Smooth muscle cell (in vitro differentiated cells): ENCODE results near the gene SDK2. TPM values are rescaled to one million over a fixed set of nuclear protein-coding genes. Genes with fewer than 3 reads are reported as not detected.

Experiments
- DNase-seq: peaks from one replicate; lab custom pipeline; 2025; ENCODE audit not compliant: unreplicated experiment; lab: John Stamatoyannopoulos, UW
- H2AFZ ChIP-seq: fragments of 200-600 bp; sonication (generic); 2 replicates; pipeline ENCODE4 v1.6.0; 2016; ENCODE audit warnings: antibody characterized with exemption, low read depth, mild to moderate bottlenecking
- H3F3A ChIP-seq: fragments of 200-600 bp; sonication (generic); 2 replicates; pipeline ENCODE4 v1.6.0; 2017; ENCODE audit warnings: antibody characterized with exemption, low read depth
- H3K27ac ChIP-seq: fragments of 200-600 bp; sonication (generic); 2 replicates; pipeline ENCODE4 v1.5.1; 2016; ENCODE audit warnings: low read depth, mild to moderate bottlenecking
- H3K27me3 ChIP-seq: fragments of 200-600 bp; sonication (generic); 2 replicates; pipeline ENCODE4 v1.6.1; 2016; ENCODE audit warnings: low read depth, mild to moderate bottlenecking
- H3K36me3 ChIP-seq: fragments of 200-600 bp; sonication (generic); 2 replicates; pipeline ENCODE4 v1.5.1; 2016; ENCODE audit warnings: low read depth
- H3K4me1 ChIP-seq: fragments of 200-600 bp; sonication (generic); 2 replicates; pipeline ENCODE4 v1.5.1; 2016; ENCODE audit warnings: low read depth
- H3K4me2 ChIP-seq: fragments of 200-600 bp; sonication (generic); 2 replicates; pipeline ENCODE4 v1.6.0; 2016; ENCODE audit warnings: mild to moderate bottlenecking
- H3K4me3 ChIP-seq: fragments of 200-600 bp; sonication (generic); 2 replicates; pipeline ENCODE4 v1.5.1; 2016; ENCODE audit warnings: mild to moderate bottlenecking
- H3K79me2 ChIP-seq: fragments of 200-600 bp; sonication (generic); 2 replicates; pipeline ENCODE4 v1.6.0; 2016; ENCODE audit warnings: low read depth, mild to moderate bottlenecking
- H3K9ac ChIP-seq: fragments of 200-600 bp; sonication (generic); 2 replicates; pipeline ENCODE4 v1.6.0; 2016; ENCODE audit warnings: low read depth
- H3K9me3 ChIP-seq: fragments of 200-600 bp; sonication (generic); replicated peaks from 2 replicates; pipeline ENCODE4 v1.5.1; 2016; ENCODE audit warnings: low read depth
- H4K20me1 ChIP-seq: fragments of 200-600 bp; sonication (generic); 2 replicates; pipeline ENCODE4 v1.6.0; 2016; ENCODE audit warnings: low read depth
- CTCF ChIP-seq: fragments of 200-600 bp; sonication (generic); IDR thresholded peaks from 2 replicates; pipeline ENCODE4 v1.5.1; 2017; ENCODE audit warnings: borderline replicate concordance, mild to moderate bottlenecking, antibody characterized with exemption; ENCODE audit not compliant: insufficient read depth, poor library complexity, severe bottlenecking
- WGBS: methylation state at CpG from one replicate; pipeline ENCODE4 v1.1.7; 2016; ENCODE audit warnings: low lambda C conversion rate; 5-methylcytosine and 5-hydroxymethylcytosine counted together
- polyA plus RNA-seq: library from polyadenylated mRNA; unstranded; fragments of >200 nt; fragmentation: Nextera tagmentation; extraction: Ambion mirVana; gene quantifications from 2 replicates; pipeline ENCODE4 v1.2.1, GENCODE V29; 2016
- total RNA-seq: library from RNA; depleted of rRNA; stranded (reverse); fragments of >200 nt; gene quantifications from 2 replicates; pipeline ENCODE4 v1.2.3, GENCODE V29; 2014

SDK2 gene
- total and polyA plus RNA-seq, 2 experiments from 2014 or later: 4.6 to 6.5 TPM

DNA sequence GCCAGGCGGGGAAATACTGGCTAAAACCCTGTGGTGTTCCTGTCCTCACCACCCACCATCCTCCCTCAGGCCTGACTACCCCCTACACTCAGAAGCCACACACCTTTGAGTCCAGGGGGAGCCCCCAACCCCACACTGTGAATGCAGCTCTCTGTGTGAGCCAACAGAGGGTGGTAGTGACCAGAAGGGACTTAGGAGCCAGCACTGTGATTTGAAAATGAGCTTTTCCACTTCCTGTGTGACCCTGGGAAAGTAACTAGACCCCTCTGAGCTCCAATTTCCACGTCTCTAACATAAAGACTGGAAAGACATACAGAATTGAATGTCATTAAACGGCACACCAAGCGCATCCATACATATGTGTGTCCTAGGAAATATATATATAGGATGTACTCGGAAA is 58.7 kb downstream of the SDK2 start:
- Histone ChIP-seq H3K4me2 (no peak overlapping the region), H3K79me2 (no peaks in the 10 kb centered on the region), H3F3A (no peaks in the 10 kb centered on the region), H3K4me3 (no peak overlapping the region), H3K27ac (no peak overlapping the region), H3K9me3 (no peaks in the 10 kb centered on the region), H3K4me1 (no peaks in the 10 kb centered on the region), H3K9ac (no peak overlapping the region), H3K27me3 (no peaks in the 10 kb centered on the region), H3K36me3 (no peaks in the 10 kb centered on the region), H4K20me1 (peaks cover 80% of the 10 kb centered on the region), H2AFZ (no peak overlapping the region)
- no peak for TF ChIP-seq CTCF
- DNase-seq: no peak
- 93% methylated on average over 5 of the region's 5 CpGs for WGBS

DNA sequence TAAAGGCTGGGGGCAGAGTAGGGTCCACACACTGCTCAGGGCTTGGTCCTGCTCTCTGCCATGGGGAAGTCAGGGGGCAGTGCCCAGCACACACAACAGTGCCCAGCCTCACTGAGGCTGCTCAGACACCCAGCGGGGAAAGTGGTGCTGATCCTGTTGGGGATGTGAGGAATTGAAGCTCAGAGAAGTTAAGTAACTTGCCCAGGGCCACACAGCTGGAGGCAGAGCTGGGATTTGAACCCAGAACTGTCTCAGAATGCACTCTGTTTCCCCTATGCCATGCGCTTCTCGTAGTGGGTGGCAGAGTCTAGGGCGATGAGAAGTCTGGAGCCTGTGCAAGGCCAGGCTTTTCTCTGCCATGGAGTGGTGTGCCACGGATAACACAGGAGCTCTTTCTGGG is 59.3 kb downstream of the SDK2 start:
- Histone ChIP-seq H4K20me1 (peaks cover 76% of the 10 kb centered on the region), H3K4me2 (no peak overlapping the region), H3K36me3 (no peaks in the 10 kb centered on the region), H3K79me2 (no peaks in the 10 kb centered on the region), H3K9me3 (no peaks in the 10 kb centered on the region), H3F3A (no peaks in the 10 kb centered on the region), H3K9ac (no peak overlapping the region), H3K4me1 (no peaks in the 10 kb centered on the region), H3K4me3 (no peak overlapping the region), H3K27ac (no peak overlapping the region), H3K27me3 (no peaks in the 10 kb centered on the region), H2AFZ (no peak overlapping the region)
- no peak for DNase-seq
- WGBS: 93% methylated on average over 5 of the region's 5 CpGs
- TF ChIP-seq CTCF: no peak

DNA sequence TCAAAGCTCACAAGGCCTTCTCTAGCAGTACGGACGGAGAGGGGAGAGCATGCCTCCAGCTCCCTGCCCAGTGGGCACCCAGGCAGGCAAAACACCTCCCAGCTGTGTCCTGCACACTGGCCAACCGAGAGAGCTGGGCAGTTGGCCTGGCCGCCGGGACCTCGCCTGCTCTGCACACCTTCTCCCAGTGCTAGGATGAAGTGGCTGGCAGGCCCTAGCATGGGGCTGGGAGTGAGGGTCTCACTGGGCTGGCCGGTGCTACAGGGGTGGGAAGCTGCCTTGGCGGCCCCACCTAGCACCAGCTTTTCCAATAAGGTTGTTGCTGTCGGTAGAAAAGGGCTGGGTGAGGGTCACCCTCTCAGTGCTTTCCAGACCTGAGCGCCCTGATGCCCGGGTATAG is 60.2 kb downstream of the SDK2 start:
- Histone ChIP-seq H3K27ac (no peak overlapping the region), H3K9ac (no peak overlapping the region), H2AFZ (no peak overlapping the region), H3K4me1 (no peaks in the 10 kb centered on the region), H3K27me3 (no peaks in the 10 kb centered on the region), H4K20me1 (peaks cover 69% of the 10 kb centered on the region), H3K4me2 (no peak overlapping the region), H3F3A (no peaks in the 10 kb centered on the region), H3K79me2 (no peaks in the 10 kb centered on the region), H3K36me3 (no peaks in the 10 kb centered on the region), H3K9me3 (no peaks in the 10 kb centered on the region), H3K4me3 (no peak overlapping the region)
- TF ChIP-seq CTCF: no peak
- WGBS: 97% methylated on average over 11 of the region's 11 CpGs
- DNase-seq: no peak

DNA sequence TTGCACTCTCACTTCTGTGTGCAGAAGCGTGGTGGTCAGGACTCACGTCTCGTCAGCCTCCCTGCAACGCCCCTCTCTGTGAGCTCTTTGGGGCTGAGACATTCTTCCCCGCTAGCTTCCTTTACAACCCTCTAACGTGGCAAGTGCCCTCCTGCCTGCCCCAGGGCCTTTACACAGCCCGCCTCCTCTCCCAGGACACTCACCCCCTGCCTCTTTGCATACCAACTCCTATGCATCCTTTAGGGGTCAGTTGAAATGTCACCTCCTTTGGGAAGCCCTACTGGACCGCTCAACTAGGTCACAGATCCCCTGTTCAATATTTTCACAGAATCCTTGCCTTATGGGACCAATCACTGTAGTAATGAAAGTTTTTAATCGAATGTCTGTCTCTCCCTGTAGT is 61.4 kb downstream of the SDK2 start:
- WGBS: 85% methylated on average over 9 of the region's 9 CpGs
- Histone ChIP-seq H3K27ac (no peak overlapping the region), H3K79me2 (no peaks in the 10 kb centered on the region), H3K9ac (no peak overlapping the region), H3K27me3 (no peaks in the 10 kb centered on the region), H3K4me3 (no peak overlapping the region), H2AFZ (no peak overlapping the region), H3K4me1 (no peaks in the 10 kb centered on the region), H3F3A (no peaks in the 10 kb centered on the region), H4K20me1 (peaks cover 62% of the 10 kb centered on the region), H3K9me3 (no peaks in the 10 kb centered on the region), H3K4me2 (no peak overlapping the region), H3K36me3 (no peaks in the 10 kb centered on the region)
- TF ChIP-seq CTCF: no peak
- no peak for DNase-seq
